B cell (primary cell): ENCODE data around the gene PI4KA. TPM values are rescaled to one million over a fixed set of nuclear protein-coding genes. Genes with fewer than 3 reads are reported as not detected.

ENCODE experiments used
- ATAC-seq: fragments of 200-7000 bp; cut with Tn5 transposase; one replicate; pipeline ENCODE4 v1.10.0; 2021; ENCODE audit warnings: low read depth, mild to moderate bottlenecking, moderate number of reproducible peaks, moderate library complexity
- CTCF ChIA-PET: fragments of 350-600 bp; sonication (Branson Sonifier 250); formaldehyde crosslinking; loops from one replicate; lab custom pipeline; 2021; ENCODE audit warnings: antibody characterized with exemption, inconsistent platforms; lab: Charles Lee
- POLR2A ChIA-PET: fragments of 350-600 bp; sonication (Branson Sonifier 250); formaldehyde crosslinking; loops from one replicate; lab custom pipeline; 2021; ENCODE audit warnings: antibody characterized with exemption; lab: Charles Lee
- DNase-seq: peaks from one replicate; pipeline ENCODE4 v3.0.0; 2013
- H2AFZ ChIP-seq: 2 replicates; pipeline ENCODE4 v1.6.1; 2012; ENCODE audit warnings: mild to moderate bottlenecking, low read depth, low read length; ENCODE audit not compliant: insufficient read depth, poor library complexity, severe bottlenecking
- H3K27ac ChIP-seq, 2 donors: 1 replicate in 1 of 2; 2 replicates in 1 of 2; pipeline ENCODE4 v1.5.1; 2012 to 2013; ENCODE audit warnings: low read length in 2 of 2, mild to moderate bottlenecking in 2 of 2, moderate library complexity in 1 of 2
- H3K27me3 ChIP-seq, 4 experiments: fragments of 200-600 bp in 1 of 4; sonication (generic) in 1 of 4; replicated peaks in 1 of 4; 1 replicate in 2 of 4; 2 replicates in 2 of 4; pipeline versions ENCODE4 v1.6.1 to v1.7.0; 2013 to 2016; ENCODE audit warnings: low read length in 3 of 4, mild to moderate bottlenecking in 2 of 4, mixed read lengths in 1 of 4, moderate library complexity in 1 of 4; ENCODE audit not compliant: insufficient read depth in 4 of 4, control insufficient read depth in 3 of 4; ENCODE audit errors: control extremely low read depth in 1 of 4
- H3K36me3 ChIP-seq, 2 experiments: replicated peaks in 1 of 2; 1 replicate in 1 of 2; 2 replicates in 1 of 2; pipeline versions ENCODE4 v1.6.1 to v1.7.1; 2013; ENCODE audit warnings: low read length in 1 of 2; ENCODE audit not compliant: insufficient read depth in 2 of 2, control insufficient read depth in 1 of 2; ENCODE audit errors: control extremely low read depth in 1 of 2, extremely low read depth in 1 of 2
- H3K4me1 ChIP-seq, 2 donors: fragments of 200-600 bp in 1 of 2; sonication (generic) in 1 of 2; 1 replicate in 1 of 2; 2 replicates in 1 of 2; pipeline versions ENCODE4 v1.5.1 to v1.6.1; 2013 to 2017; ENCODE audit warnings: low read length in 2 of 2; ENCODE audit not compliant: control insufficient read depth in 2 of 2, insufficient read depth in 2 of 2
- H3K4me2 ChIP-seq: replicated peaks from 2 replicates; pipeline ENCODE3; 2012; ENCODE audit warnings: mild to moderate bottlenecking, low read depth, low read length; ENCODE audit not compliant: poor library complexity, severe bottlenecking
- H3K4me3 ChIP-seq, 5 experiments: fragments of 200-600 bp in 1 of 5; sonication (generic) in 1 of 5; 1 replicate in 3 of 5; 2 replicates in 2 of 5; pipeline versions ENCODE4 v1.5.1 to v1.7.0; 2011 to 2016; ENCODE audit warnings: low read length in 4 of 5, mild to moderate bottlenecking in 4 of 5, low read depth in 2 of 5, control low read depth in 1 of 5, moderate library complexity in 1 of 5; ENCODE audit not compliant: insufficient read depth in 1 of 5; ENCODE audit errors: control extremely low read depth in 1 of 5, extremely low read depth in 1 of 5
- H3K79me2 ChIP-seq: fragments of 200-600 bp; sonication (generic); one replicate; pipeline ENCODE4 v1.6.0; 2016; ENCODE audit warnings: low read length; ENCODE audit not compliant: control insufficient read depth, insufficient read depth
- H3K9ac ChIP-seq: fragments of 200-600 bp; sonication (generic); 2 replicates; pipeline ENCODE4 v1.6.1; 2017; ENCODE audit warnings: mild to moderate bottlenecking, low read length, moderate library complexity
- H3K9me3 ChIP-seq, 3 donors: one replicate each; pipeline versions ENCODE4 v1.6.1 to v1.7.1; 2013; ENCODE audit warnings: low read length in 2 of 3; ENCODE audit not compliant: control insufficient read depth in 2 of 3, insufficient read depth in 1 of 3; ENCODE audit errors: control extremely low read depth in 1 of 3
- H4K20me1 ChIP-seq: 2 replicates; pipeline ENCODE4 v1.6.0; 2012; ENCODE audit warnings: mild to moderate bottlenecking, low read length; ENCODE audit not compliant: insufficient read depth, control insufficient read depth, poor library complexity, severe bottlenecking
- H3K27ac Mint-ChIP-seq: one replicate; pipeline ENCODE4 v1.8.0; 2021; ENCODE audit warnings: mixed read lengths
- H3K27me3 Mint-ChIP-seq: one replicate; pipeline ENCODE4 v1.8.0; 2021; ENCODE audit warnings: mixed read lengths
- H3K4me1 Mint-ChIP-seq: one replicate; pipeline ENCODE4 v1.8.0; 2021; ENCODE audit warnings: mixed read lengths
- H3K4me3 Mint-ChIP-seq: one replicate; pipeline ENCODE4 v1.8.0; 2021; ENCODE audit warnings: mixed read lengths
- H3K9me3 Mint-ChIP-seq: one replicate; pipeline ENCODE4 v1.8.0; 2022; ENCODE audit warnings: mixed read lengths; ENCODE audit not compliant: insufficient read depth
- CTCF ChIP-seq: fragments of 200-600 bp; IDR thresholded peaks from one replicate; pipeline ENCODE4 v1.8.0; 2022; ENCODE audit warnings: antibody characterized with exemption, mild to moderate bottlenecking
- EZH2 ChIP-seq: IDR thresholded peaks from 2 replicates; pipeline ENCODE4 v1.6.1; 2012; ENCODE audit warnings: borderline replicate concordance, low read depth, mild to moderate bottlenecking, moderate library complexity, low read length; ENCODE audit not compliant: insufficient read depth, poor library complexity, severe bottlenecking
- WGBS: methylation state at CpG from one replicate; pipeline ENCODE4 v1.1.5; 2013; ENCODE audit warnings: missing lambda C conversion rate; ENCODE audit not compliant: insufficient coverage; 5-methylcytosine and 5-hydroxymethylcytosine counted together
- intact Hi-C: fragments of 100-400 bp; cut with micrococcal nuclease; formaldehyde crosslinking; loops from one replicate; pipeline ENCODE4 v1.10.0; 2022
- polyA plus RNA-seq: library from polyadenylated mRNA; depleted of rRNA; stranded (reverse); fragments of >200 nt; gene quantifications from 2 replicates; pipeline ENCODE4 v1.2.3, GENCODE V29; 2012
- total RNA-seq, 2 donors: library from RNA; stranded (reverse); fragments of 120-200 nt in 1 of 2; gene quantifications; 1 replicate in 1 of 2; 2 replicates in 1 of 2; pipeline versions ENCODE4 v1.2.3 to v1.2.4, GENCODE V29; 2013 to 2022

PI4KA gene
- total and polyA plus RNA-seq, 2 donors (not counting 1 experiment from before 2014, with no cell fraction given) = 85.9 to 156 TPM

DNA sequence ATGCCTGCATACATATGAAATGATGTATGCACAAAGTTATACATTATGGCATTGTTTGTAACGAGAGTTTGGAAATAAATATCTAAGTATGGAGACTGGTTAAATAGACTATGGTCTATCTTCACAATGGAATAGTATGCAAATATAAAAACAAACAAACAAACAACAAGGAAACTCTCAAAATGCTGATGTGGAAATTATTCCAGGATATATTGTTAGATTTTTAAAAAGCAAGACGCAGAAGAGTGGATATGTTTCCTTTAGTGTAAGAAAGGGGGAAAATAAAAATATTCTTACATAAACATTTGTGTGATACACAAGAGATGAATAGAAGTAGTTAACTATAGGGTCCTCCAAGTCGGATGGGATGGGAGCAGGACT is 47.8 kb upstream of the PI4KA start:
- Mint-ChIP-seq H3K27ac (no peak overlapping the region), H3K4me3 (no peak overlapping the region), H3K27me3 (peaks cover 6% of the 10 kb centered on the region), H3K9me3 (no peaks in the 10 kb centered on the region), H3K4me1 (no peaks in the 10 kb centered on the region)
- DNase-seq (no peak), ATAC-seq (no peak)
- ChIA-PET POLR2A (no interaction called here), CTCF (no interaction called here)
- Histone ChIP-seq H3K4me1 (no peaks in the 10 kb centered on the region), H3K4me2 (no peak overlapping the region), H2AFZ (no peak overlapping the region), H3K79me2 (no peaks in the 10 kb centered on the region), H4K20me1 (no peaks in the 10 kb centered on the region), H3K36me3 (no peaks in the 10 kb centered on the region), H3K27me3 (no peaks in the 10 kb centered on the region), H3K9me3 (no peaks in the 10 kb centered on the region), H3K4me3 (no peak overlapping the region), H3K9ac (no peak overlapping the region), H3K27ac (no peak overlapping the region)
- WGBS = no CpG with 5 or more reads among the region's 3 CpGs
- no peak for TF ChIP-seq CTCF
- no peak for TF ChIP-seq EZH2
- intact Hi-C loops = no loop called here

GRCh38 chr22:20905415-20906386 is 47.1 kb upstream of the PI4KA start:
- intact Hi-C loops = no loop called here
- CTCF ChIA-PET = no interaction called here
- DNase-seq (no peak), ATAC-seq (no peak)
- POLR2A ChIA-PET = no interaction called here
- TF ChIP-seq EZH2 (no peak), CTCF (no peak)
- no peak overlapping the region for H3K27ac ChIP-seq
- WGBS = 100% methylated on average over 1 of the region's 4 CpGs
- no peak overlapping the region for H2AFZ ChIP-seq
- no peaks in the 10 kb centered on the region for H3K9me3 ChIP-seq
- H3K79me2 ChIP-seq = no peaks in the 10 kb centered on the region
- H3K27me3 ChIP-seq = no peaks in the 10 kb centered on the region
- no peaks in the 10 kb centered on the region for H3K36me3 ChIP-seq
- Mint-ChIP-seq H3K27me3 (peaks cover 6% of the 10 kb centered on the region), H3K9me3 (no peaks in the 10 kb centered on the region), H3K4me1 (no peaks in the 10 kb centered on the region), H3K4me3 (no peak overlapping the region), H3K27ac (no peak overlapping the region)
- H3K4me2 ChIP-seq = no peak overlapping the region
- no peak overlapping the region for H3K4me3 ChIP-seq
- no peaks in the 10 kb centered on the region for H3K4me1 ChIP-seq
- H3K9ac ChIP-seq = no peak overlapping the region
- H4K20me1 ChIP-seq = no peaks in the 10 kb centered on the region
